Activated T-cell treated with anti-CD3 and anti-CD28 coated beads, Interleukin-2, amount 50 U/mL, for 72 hours (primary cell): ENCODE data around the gene SH3TC1. TPM values are rescaled to one million over a fixed set of nuclear protein-coding genes. Genes with fewer than 3 reads are reported as not detected.

Source experiments
- ATAC-seq, 2 donors: fragments of 150-1000 bp; cut with Tn5 transposase; replicated peaks in 1 of 2; 2 replicates each; pipeline ENCODE4 v1.10.0; 2021; ENCODE audit warnings: moderate library complexity in 2 of 2, mild to moderate bottlenecking in 1 of 2
- DNase-seq, 2 donors: peaks; one replicate each; pipeline ENCODE4 v3.0.0; 2021 to 2022; ENCODE audit warnings: mixed read lengths in 1 of 2
- H3K27ac Mint-ChIP-seq: one replicate; pipeline ENCODE4 v1.8.0; 2022; ENCODE audit warnings: mild to moderate bottlenecking, moderate library complexity, mixed read lengths
- H3K27me3 Mint-ChIP-seq: one replicate; pipeline ENCODE4 v1.8.0; 2022; ENCODE audit warnings: low read depth, mixed read lengths
- H3K36me3 Mint-ChIP-seq, 2 donors: one replicate each; pipeline ENCODE4 v1.8.0; 2022; ENCODE audit warnings: mixed read lengths in 2 of 2, mild to moderate bottlenecking in 1 of 2; ENCODE audit not compliant: insufficient read depth in 2 of 2
- H3K4me1 Mint-ChIP-seq: one replicate; pipeline ENCODE4 v1.8.0; 2022; ENCODE audit warnings: low read depth, mixed read lengths
- H3K4me3 Mint-ChIP-seq, 2 donors: one replicate each; pipeline ENCODE4 v1.8.0; 2022; ENCODE audit warnings: mild to moderate bottlenecking in 2 of 2, mixed read lengths in 2 of 2, moderate library complexity in 2 of 2
- H3K9me3 Mint-ChIP-seq, 2 donors: one replicate each; pipeline ENCODE4 v1.8.0; 2022; ENCODE audit warnings: mixed read lengths in 2 of 2
- total RNA-seq, 2 donors: library from RNA; stranded (reverse); gene quantifications; one replicate each; pipeline ENCODE4 v1.2.3, GENCODE V29; 2022

The SH3TC1 gene
- total RNA-seq, 2 donors from 2014 or later, result 15.2 to 39.0 TPM

GRCh38 chr4:8179771-8180170 is 19.3 kb upstream of the SH3TC1 start:
- no peaks in the 10 kb centered on the region for H3K36me3 Mint-ChIP-seq
- ATAC-seq (no peak), DNase-seq (no peak)
- no peak overlapping the region for H3K27ac Mint-ChIP-seq
- no peaks in the 10 kb centered on the region for H3K4me1 Mint-ChIP-seq
- no peaks in the 10 kb centered on the region for H3K9me3 Mint-ChIP-seq
- H3K27me3 Mint-ChIP-seq, result no peaks in the 10 kb centered on the region
- H3K4me3 Mint-ChIP-seq, result no peak overlapping the region

- Mint-ChIP-seq H3K27ac (no peak overlapping the region), H3K4me3 (no peak overlapping the region), H3K36me3 (no peaks in the 10 kb centered on the region), H3K27me3 (no peaks in the 10 kb centered on the region), H3K4me1 (no peaks in the 10 kb centered on the region), H3K9me3 (no peaks in the 10 kb centered on the region)
- DNase-seq (no peak), ATAC-seq (no peak)
These were observed 18.6 kb upstream of the SH3TC1 start for GRCh38 chr4:8180310-8181093.

- Mint-ChIP-seq H3K9me3 (no peaks in the 10 kb centered on the region), H3K27ac (no peak overlapping the region), H3K36me3 (no peaks in the 10 kb centered on the region), H3K4me1 (no peaks in the 10 kb centered on the region), H3K4me3 (no peak overlapping the region), H3K27me3 (no peaks in the 10 kb centered on the region)
- ATAC-seq (no peak), DNase-seq (no peak)
These were observed 18.0 kb upstream of the SH3TC1 start for GRCh38 chr4:8181119-8181518.

GRCh38 chr4:8181844-8182243 is 17.2 kb upstream of the SH3TC1 start:
- no peaks in the 10 kb centered on the region for H3K4me1 Mint-ChIP-seq
- DNase-seq, result no peak
- H3K9me3 Mint-ChIP-seq, result no peaks in the 10 kb centered on the region
- H3K36me3 Mint-ChIP-seq, result no peaks in the 10 kb centered on the region
- no peaks in the 10 kb centered on the region for H3K27me3 Mint-ChIP-seq
- H3K27ac Mint-ChIP-seq, result no peak overlapping the region
- H3K4me3 Mint-ChIP-seq, result no peak overlapping the region
- no peak for ATAC-seq

- Mint-ChIP-seq H3K4me3 (no peak overlapping the region), H3K27ac (no peak overlapping the region), H3K27me3 (no peaks in the 10 kb centered on the region), H3K9me3 (no peaks in the 10 kb centered on the region), H3K4me1 (no peaks in the 10 kb centered on the region), H3K36me3 (no peaks in the 10 kb centered on the region)
- ATAC-seq, result no peak
- no peak for DNase-seq
These were observed 16.8 kb upstream of the SH3TC1 start for GRCh38 chr4:8182294-8182693.

GRCh38 chr4:8182858-8183725 is 16.0 kb upstream of the SH3TC1 start:
- Mint-ChIP-seq H3K27me3 (no peaks in the 10 kb centered on the region), H3K4me1 (no peaks in the 10 kb centered on the region), H3K27ac (no peak overlapping the region), H3K36me3 (no peaks in the 10 kb centered on the region), H3K4me3 (no peak overlapping the region), H3K9me3 (no peaks in the 10 kb centered on the region)
- DNase-seq (no peak), ATAC-seq (no peak)

GRCh38 chr4:8184061-8184460 is 15.0 kb upstream of the SH3TC1 start:
- Mint-ChIP-seq H3K27me3 (no peaks in the 10 kb centered on the region), H3K36me3 (no peaks in the 10 kb centered on the region), H3K9me3 (no peaks in the 10 kb centered on the region), H3K4me3 (no peak overlapping the region), H3K27ac (no peak overlapping the region), H3K4me1 (no peaks in the 10 kb centered on the region)
- no peak for ATAC-seq
- DNase-seq, result no peak

- Mint-ChIP-seq H3K4me1 (no peaks in the 10 kb centered on the region), H3K4me3 (no peak overlapping the region), H3K27ac (no peak overlapping the region), H3K36me3 (no peaks in the 10 kb centered on the region), H3K27me3 (no peaks in the 10 kb centered on the region), H3K9me3 (no peaks in the 10 kb centered on the region)
- peak in 1 of 2 donors; percentile 66 for ATAC-seq
- no peak for DNase-seq
These were observed 13.8 kb upstream of the SH3TC1 start for GRCh38 chr4:8185295-8185694.

GRCh38 chr4:8185930-8186329 is 13.2 kb upstream of the SH3TC1 start:
- Mint-ChIP-seq H3K4me3 (no peak overlapping the region), H3K36me3 (no peaks in the 10 kb centered on the region), H3K27me3 (no peaks in the 10 kb centered on the region), H3K9me3 (no peaks in the 10 kb centered on the region), H3K4me1 (no peaks in the 10 kb centered on the region), H3K27ac (no peak overlapping the region)
- DNase-seq (no peak), ATAC-seq (no peak)

- Mint-ChIP-seq H3K9me3 (no peaks in the 10 kb centered on the region), H3K4me3 (no peak overlapping the region), H3K36me3 (no peaks in the 10 kb centered on the region), H3K4me1 (no peaks in the 10 kb centered on the region), H3K27ac (no peak overlapping the region), H3K27me3 (no peaks in the 10 kb centered on the region)
- DNase-seq (no peak), ATAC-seq (no peak)
These were observed 11.0 kb upstream of the SH3TC1 start for GRCh38 chr4:8188085-8188484.

- no peaks in the 10 kb centered on the region for H3K36me3 Mint-ChIP-seq
- DNase-seq (no peak), ATAC-seq (no peak)
- no peak overlapping the region for H3K4me3 Mint-ChIP-seq
- H3K4me1 Mint-ChIP-seq, result peaks cover 4% of the 10 kb centered on the region
- H3K27me3 Mint-ChIP-seq, result peaks cover 5% of the 10 kb centered on the region
- no peaks in the 10 kb centered on the region for H3K9me3 Mint-ChIP-seq
- H3K27ac Mint-ChIP-seq, result no peak overlapping the region
These were observed 10.1 kb upstream of the SH3TC1 start for GRCh38 chr4:8188743-8189550.

- H3K4me3 Mint-ChIP-seq, result no peak overlapping the region
- no peaks in the 10 kb centered on the region for H3K36me3 Mint-ChIP-seq
- H3K4me1 Mint-ChIP-seq, result peaks cover 4% of the 10 kb centered on the region
- no peak for ATAC-seq
- no peak overlapping the region for H3K27ac Mint-ChIP-seq
- H3K9me3 Mint-ChIP-seq, result no peaks in the 10 kb centered on the region
- no peak for DNase-seq
- peaks cover 5% of the 10 kb centered on the region for H3K27me3 Mint-ChIP-seq
These were observed 9.3 kb upstream of the SH3TC1 start for GRCh38 chr4:8189551-8190466.
